D721Med (cell line): ENCODE measurements around the gene ARHGAP35.
"Not testable (repeated sequence)": the region's sequence is repeated elsewhere in the genome, so short reads cannot be mapped to it uniquely, and the experiment has no call there.

Source experiments
- DNase-seq: peaks from one replicate; pipeline ENCODE4 v3.0.0; 2011; ENCODE audit warnings: low spot score; ENCODE audit not compliant: insufficient read length
- FAIRE-seq: peaks from 2 replicates; lab custom pipeline; 2011; peaks lifted over from hg19 to GRCh38; lab: Jason Lieb, UNC
- CTCF ChIP-seq: IDR thresholded peaks from 2 replicates; pipeline ENCODE4 v1.5.1; 2012; ENCODE audit warnings: mild to moderate bottlenecking, control low read depth; ENCODE audit not compliant: insufficient read depth; ENCODE audit errors: missing control alignments

ARHGAP35 gene

GRCh38 chr19:46852830-46853229 lies 8.0 kb upstream of the ARHGAP35 start:
- DNase-seq (no peak), FAIRE-seq (no peak)
- TF ChIP-seq CTCF: no peak

- DNase-seq, FAIRE-seq: not testable (repeated sequence)
Observed at GRCh38 chr19:46854698-46855097, 6.1 kb upstream of the ARHGAP35 start.

GRCh38 chr19:46856062-46857022 lies 4.5 kb upstream of the ARHGAP35 start:
- peak; percentile 77 for TF ChIP-seq CTCF
- peak; percentile 96 for DNase-seq
- no peak for FAIRE-seq

GRCh38 chr19:46859637-46860124 lies 1.1 kb upstream of the ARHGAP35 start:
- DNase-seq (no peak), FAIRE-seq (no peak)
- TF ChIP-seq CTCF: no peak

GRCh38 chr19:46860125-46860845 lies 512 bp upstream of the ARHGAP35 start:
- no peak for TF ChIP-seq CTCF
- peak; percentile 65 for DNase-seq
- FAIRE-seq: peak; percentile 61

GRCh38 chr19:46861691-46862502 lies 1.1 kb downstream of the ARHGAP35 start:
- FAIRE-seq (no peak), DNase-seq (no peak)
- no peak for TF ChIP-seq CTCF

- no peak for DNase-seq
- TF ChIP-seq CTCF: no peak
- FAIRE-seq: no peak
Observed at GRCh38 chr19:46862503-46862834, 1.7 kb downstream of the ARHGAP35 start.
